Endothelial cell (in vitro differentiated cells): ENCODE data around the gene FGF14. TPM values are rescaled to one million over a fixed set of nuclear protein-coding genes. Genes with fewer than 3 reads are reported as not detected.

Source experiments
- DNase-seq: peaks from one replicate; pipeline ENCODE4 v3.0.0; 2021; ENCODE audit warnings: low spot score
- H3K27ac Mint-ChIP-seq: one replicate; pipeline ENCODE4 v1.8.0; 2021; ENCODE audit warnings: mixed read lengths, inconsistent platforms; ENCODE audit not compliant: unreplicated experiment
- H3K27me3 Mint-ChIP-seq: one replicate; pipeline ENCODE4 v1.8.0; 2021; ENCODE audit warnings: mild to moderate bottlenecking, moderate library complexity, mixed read lengths, inconsistent platforms; ENCODE audit not compliant: unreplicated experiment
- H3K36me3 Mint-ChIP-seq: one replicate; pipeline ENCODE4 v1.8.0; 2021; ENCODE audit warnings: mild to moderate bottlenecking, low read depth, mixed read lengths, inconsistent platforms; ENCODE audit not compliant: unreplicated experiment
- H3K4me1 Mint-ChIP-seq: one replicate; pipeline ENCODE4 v1.8.0; 2021; ENCODE audit warnings: mild to moderate bottlenecking, mixed read lengths, inconsistent platforms; ENCODE audit not compliant: unreplicated experiment
- H3K4me3 Mint-ChIP-seq: one replicate; pipeline ENCODE4 v1.8.0; 2021; ENCODE audit warnings: mild to moderate bottlenecking, mixed read lengths, inconsistent platforms; ENCODE audit not compliant: unreplicated experiment
- H3K9me3 Mint-ChIP-seq: one replicate; pipeline ENCODE4 v1.8.0; 2021; ENCODE audit warnings: mixed read lengths, inconsistent platforms; ENCODE audit not compliant: unreplicated experiment
- total RNA-seq: library from RNA; stranded (reverse); fragmentation: NEBNext Ultra II Directional; extraction: Animal tissue kit (Norgen Biotek cat#: 25700); gene quantifications from one replicate; pipeline ENCODE4 v1.2.1, GENCODE V29; 2021; ENCODE audit not compliant: unreplicated experiment
- TF ChIP-seq, protein P1 (sequence below): fragments of 200-600 bp; sonication (generic); IDR thresholded peaks from one replicate; pipeline ENCODE4 v1.5.0; 2021; ENCODE audit warnings: antibody characterized with exemption; ENCODE audit not compliant: unreplicated experiment

Gene FGF14
- total RNA-seq, 1 donor from 2014 or later: 0.13 TPM

- Mint-ChIP-seq H3K27ac (no peak overlapping the region), H3K4me3 (no peak overlapping the region), H3K9me3 (no peaks in the 10 kb centered on the region), H3K4me1 (no peaks in the 10 kb centered on the region), H3K36me3 (no peaks in the 10 kb centered on the region), H3K27me3 (no peaks in the 10 kb centered on the region)
- TF ChIP-seq, protein P1, sequence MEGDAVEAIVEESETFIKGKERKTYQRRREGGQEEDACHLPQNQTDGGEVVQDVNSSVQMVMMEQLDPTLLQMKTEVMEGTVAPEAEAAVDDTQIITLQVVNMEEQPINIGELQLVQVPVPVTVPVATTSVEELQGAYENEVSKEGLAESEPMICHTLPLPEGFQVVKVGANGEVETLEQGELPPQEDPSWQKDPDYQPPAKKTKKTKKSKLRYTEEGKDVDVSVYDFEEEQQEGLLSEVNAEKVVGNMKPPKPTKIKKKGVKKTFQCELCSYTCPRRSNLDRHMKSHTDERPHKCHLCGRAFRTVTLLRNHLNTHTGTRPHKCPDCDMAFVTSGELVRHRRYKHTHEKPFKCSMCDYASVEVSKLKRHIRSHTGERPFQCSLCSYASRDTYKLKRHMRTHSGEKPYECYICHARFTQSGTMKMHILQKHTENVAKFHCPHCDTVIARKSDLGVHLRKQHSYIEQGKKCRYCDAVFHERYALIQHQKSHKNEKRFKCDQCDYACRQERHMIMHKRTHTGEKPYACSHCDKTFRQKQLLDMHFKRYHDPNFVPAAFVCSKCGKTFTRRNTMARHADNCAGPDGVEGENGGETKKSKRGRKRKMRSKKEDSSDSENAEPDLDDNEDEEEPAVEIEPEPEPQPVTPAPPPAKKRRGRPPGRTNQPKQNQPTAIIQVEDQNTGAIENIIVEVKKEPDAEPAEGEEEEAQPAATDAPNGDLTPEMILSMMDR: no peak
- DNase-seq: no peak
These were observed 21.8 kb downstream of the FGF14 start for GRCh38 chr13:102380012-102380411.

- Mint-ChIP-seq H3K36me3 (no peaks in the 10 kb centered on the region), H3K4me3 (no peak overlapping the region), H3K27ac (no peak overlapping the region), H3K9me3 (no peaks in the 10 kb centered on the region), H3K27me3 (no peaks in the 10 kb centered on the region), H3K4me1 (no peaks in the 10 kb centered on the region)
- DNase-seq: no peak
- TF ChIP-seq, protein P1: no peak
These were observed 25.5 kb downstream of the FGF14 start for GRCh38 chr13:102376318-102376717.

DNA sequence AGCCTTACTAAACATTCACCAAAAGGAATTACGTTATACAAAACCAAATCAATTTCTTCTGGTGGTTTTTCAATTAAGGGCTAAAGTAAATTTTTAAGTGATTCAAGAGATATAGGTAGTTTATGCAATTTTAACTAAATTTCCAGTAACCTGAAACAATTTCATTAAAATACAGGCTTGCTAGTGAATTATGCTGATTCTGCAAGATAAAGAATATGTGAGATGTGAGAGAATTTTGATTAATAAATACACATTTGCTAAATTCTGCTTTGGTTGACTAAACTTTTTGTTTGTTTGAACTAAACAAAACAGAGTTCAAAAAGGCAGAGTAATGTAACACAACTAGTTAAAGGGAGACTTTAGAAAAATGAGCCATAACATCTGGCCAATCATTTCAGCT, 27.1 kb downstream of the FGF14 start:
- TF ChIP-seq, protein P1: no peak
- Mint-ChIP-seq H3K4me3 (no peak overlapping the region), H3K27me3 (no peaks in the 10 kb centered on the region)

GRCh38 chr13:102374233-102374632, 27.6 kb downstream of the FGF14 start:
- TF ChIP-seq, protein P1: no peak
- Mint-ChIP-seq H3K36me3 (no peaks in the 10 kb centered on the region), H3K27ac (no peak overlapping the region), H3K27me3 (no peaks in the 10 kb centered on the region), H3K4me3 (no peak overlapping the region), H3K9me3 (no peaks in the 10 kb centered on the region), H3K4me1 (no peaks in the 10 kb centered on the region)
- no peak for DNase-seq

More for the DNA sequence above, 27.1 kb downstream of the FGF14 start:
- Mint-ChIP-seq H3K4me1 (no peaks in the 10 kb centered on the region), H3K27ac (no peak overlapping the region), H3K9me3 (no peaks in the 10 kb centered on the region), H3K36me3 (no peaks in the 10 kb centered on the region)
- DNase-seq: no peak

DNA sequence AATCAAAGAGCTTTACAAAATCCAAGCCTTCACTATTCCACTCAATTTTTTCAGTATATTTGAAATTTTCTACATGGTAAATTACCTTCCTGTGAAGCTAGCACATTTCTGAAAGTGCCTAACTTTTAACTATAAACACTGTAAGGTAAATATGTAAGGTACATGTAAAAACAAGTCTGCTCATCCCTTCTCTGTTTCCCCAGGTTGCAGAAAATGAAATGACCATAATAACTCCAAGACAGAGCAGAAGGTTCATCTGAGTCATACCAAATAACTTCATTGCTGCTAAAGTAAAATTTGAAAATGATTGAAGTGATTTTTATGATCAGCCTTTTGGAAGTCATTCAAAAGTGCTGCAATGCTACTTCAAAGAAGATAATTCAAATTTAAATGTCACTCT, 28.6 kb downstream of the FGF14 start:
- no peak for DNase-seq
- H3K27me3 Mint-ChIP-seq: no peaks in the 10 kb centered on the region
- no peaks in the 10 kb centered on the region for H3K36me3 Mint-ChIP-seq
- H3K4me3 Mint-ChIP-seq: no peak overlapping the region
- TF ChIP-seq, protein P1: no peak
- no peaks in the 10 kb centered on the region for H3K4me1 Mint-ChIP-seq
- no peak overlapping the region for H3K27ac Mint-ChIP-seq
- no peaks in the 10 kb centered on the region for H3K9me3 Mint-ChIP-seq
